GM18499 (cell line): ENCODE results near the gene USP48.
"Not testable (repeated sequence)": the region's sequence is repeated elsewhere in the genome, so short reads cannot be mapped to it uniquely, and the experiment has no call there.

ENCODE experiments used
- ATAC-seq: cut with Tn5 transposase; IDR thresholded peaks from one replicate; pipeline ENCODE4 v1.9.1; 2021; ENCODE audit warnings: moderate number of reproducible peaks; ENCODE audit not compliant: insufficient read depth, unreplicated experiment

The USP48 gene

DNA sequence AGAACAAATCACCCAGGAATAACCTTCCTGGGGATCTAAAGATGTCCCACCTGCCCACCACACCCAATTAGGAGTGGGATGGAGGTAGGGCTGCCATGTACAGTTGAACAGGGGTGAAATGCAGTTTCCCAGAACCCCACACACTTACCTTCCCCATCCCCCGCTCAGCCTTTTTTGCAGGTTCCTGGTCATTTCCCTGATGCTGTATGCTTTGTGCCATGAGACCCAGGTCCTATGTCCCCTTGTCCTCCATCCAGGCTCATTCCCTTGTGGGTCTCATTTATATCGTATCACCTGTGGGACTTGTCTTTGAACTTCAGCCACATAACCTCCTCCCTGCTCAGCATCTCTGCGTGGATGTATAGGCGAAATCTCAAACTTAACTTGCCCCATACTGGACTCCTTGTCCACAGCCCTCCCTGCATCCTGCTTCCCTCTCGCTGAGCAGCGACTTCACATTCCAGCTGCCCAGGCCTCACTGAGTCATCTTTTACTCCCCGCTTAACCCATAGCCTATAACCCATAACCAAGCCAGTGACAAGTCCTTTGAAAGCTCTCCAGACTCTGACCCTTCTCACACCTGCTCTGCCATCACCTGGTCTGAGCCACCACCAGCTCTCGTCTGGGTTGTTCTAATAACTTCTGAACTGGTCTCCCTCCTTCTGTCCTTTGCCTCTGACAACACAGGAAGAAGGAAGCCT lies 33.8 kb upstream of the USP48 start:
- no peak for ATAC-seq

DNA sequence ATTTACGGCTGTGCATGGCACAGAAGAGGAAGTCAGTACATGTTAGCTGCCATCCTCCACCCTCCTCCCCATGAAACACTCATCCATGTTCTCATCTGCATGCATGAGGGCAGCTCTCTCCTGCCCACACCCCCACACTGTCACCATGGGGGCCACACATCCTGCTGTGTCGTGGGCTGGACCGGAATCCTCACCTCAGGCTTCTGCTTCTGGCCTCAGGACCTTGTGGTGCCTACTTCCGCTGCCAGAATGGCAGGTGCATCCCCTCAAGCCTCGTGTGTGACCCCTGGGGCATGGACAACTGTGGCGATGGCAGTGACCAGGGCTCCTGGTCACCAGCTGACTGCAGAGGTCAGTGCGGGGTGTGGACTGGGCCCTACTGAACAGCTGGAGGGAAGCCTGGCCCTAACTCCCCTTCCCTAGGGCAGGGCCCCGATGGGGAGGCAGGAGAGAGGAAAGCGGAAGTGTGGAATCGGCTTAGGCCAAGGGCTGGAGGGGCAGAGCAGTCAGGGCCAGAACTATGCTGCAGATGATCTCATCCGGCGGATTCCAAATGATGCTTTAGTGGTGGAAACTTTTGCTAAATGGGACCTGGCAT lies 32.9 kb upstream of the USP48 start:
- no peak for ATAC-seq

DNA sequence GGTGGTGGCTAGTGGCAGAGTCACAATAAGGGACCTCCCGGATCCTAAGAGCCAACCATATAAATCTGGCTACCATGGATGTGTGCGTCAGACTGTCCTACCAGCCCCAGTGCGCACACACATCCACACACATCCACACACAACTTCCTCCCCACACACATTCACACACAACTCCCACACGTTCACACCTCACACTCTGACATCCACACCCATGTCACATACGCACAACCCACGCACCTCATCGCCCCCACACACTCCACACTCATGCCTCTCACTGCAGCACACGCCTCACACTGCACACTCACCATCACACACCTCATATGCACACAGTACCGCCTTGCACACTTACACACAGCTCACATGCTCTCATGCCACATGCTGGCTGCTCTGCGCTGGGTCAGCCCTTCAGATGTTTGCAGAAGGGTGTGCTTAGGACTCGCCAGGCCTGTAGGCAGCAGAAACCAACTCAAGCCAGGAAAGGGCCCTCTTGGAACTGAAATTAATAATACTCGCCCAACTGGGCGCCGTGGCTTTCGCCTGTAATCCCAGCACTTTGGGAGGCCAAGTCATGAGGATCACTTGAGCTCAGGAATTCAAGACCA lies 32.1 kb upstream of the USP48 start:
- ATAC-seq: no peak

DNA sequence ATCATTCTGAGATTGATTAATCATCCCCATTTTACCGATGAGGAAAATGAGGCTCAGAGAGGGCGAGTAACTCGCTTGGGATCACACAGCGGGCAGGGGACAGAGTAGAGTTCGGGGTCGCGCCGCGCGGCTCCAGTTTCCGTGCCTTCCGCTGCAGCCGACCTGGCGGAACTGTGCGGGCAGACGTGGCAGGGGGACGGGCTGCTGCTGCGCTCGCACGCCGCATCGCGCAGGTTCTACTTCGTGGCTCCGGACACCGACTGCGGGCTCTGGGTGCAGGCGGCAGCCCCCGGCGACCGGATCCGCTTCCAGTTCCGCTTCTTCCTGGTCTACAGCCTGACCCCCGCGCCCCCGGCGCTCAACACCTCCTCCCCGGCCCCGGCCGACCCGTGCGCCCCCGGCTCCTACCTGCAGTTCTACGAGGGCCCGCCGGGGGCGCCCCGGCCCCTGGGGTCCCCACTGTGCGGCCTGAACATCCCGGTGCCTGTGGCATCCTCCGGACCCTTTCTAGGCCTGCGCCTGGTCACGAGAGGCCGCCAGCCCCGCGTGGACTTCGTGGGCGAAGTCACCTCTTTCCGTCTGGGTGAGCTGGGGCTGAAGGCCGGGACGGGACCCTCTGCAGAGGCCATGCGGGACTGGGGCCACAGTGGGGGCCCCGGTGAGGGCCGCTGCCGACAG lies 31.4 kb upstream of the USP48 start:
- ATAC-seq: no peak

DNA sequence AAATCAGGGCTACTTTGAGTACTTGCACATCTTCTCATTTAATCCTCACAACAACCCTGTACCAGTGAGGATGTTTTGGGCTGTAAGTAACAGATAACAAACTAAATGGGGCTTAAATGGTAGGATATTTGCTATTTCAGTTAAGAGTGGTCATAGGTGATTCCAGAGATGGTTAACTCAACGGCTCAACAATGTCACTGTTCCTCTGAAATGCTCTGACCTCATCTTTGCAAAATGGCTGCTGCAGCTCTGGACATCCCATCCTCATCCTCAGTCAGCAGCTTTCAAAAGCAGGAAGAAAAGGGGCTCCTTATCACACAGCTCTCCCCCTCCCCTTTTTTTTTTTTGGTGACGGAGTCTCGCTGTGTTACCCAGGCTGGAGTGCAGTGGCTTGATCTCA lies 30.6 kb upstream of the USP48 start:
- ATAC-seq: no peak

DNA sequence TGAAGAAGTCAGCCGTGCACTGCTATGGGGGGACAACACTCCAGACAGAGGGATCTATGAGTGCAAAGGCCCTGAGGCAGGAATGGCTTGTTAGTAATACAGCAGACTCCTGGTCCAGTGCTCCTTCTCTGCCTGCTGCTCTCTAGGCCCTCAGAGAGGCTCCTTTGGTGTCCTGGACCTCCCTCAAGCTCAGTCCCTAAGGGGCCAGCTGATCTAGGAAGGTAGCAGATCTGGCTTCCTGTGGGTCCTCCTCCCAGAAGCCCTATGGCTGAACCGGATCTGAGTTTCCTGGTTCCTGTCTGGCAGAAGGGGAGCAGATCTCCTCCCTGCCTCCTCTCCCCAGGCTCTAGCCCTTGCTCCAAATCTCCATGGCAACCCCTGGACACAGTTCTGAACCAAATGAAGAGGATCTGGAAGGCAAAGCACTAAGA lies 28.9 kb upstream of the USP48 start, which contains the start of gene LDLRAD2:
Gene LDLRAD2 (plus strand): TSS at position 391 of the 431 bp plus-strand sequence. CDS start 187 bp downstream, outside the sequence.
- ATAC-seq: no peak

DNA sequence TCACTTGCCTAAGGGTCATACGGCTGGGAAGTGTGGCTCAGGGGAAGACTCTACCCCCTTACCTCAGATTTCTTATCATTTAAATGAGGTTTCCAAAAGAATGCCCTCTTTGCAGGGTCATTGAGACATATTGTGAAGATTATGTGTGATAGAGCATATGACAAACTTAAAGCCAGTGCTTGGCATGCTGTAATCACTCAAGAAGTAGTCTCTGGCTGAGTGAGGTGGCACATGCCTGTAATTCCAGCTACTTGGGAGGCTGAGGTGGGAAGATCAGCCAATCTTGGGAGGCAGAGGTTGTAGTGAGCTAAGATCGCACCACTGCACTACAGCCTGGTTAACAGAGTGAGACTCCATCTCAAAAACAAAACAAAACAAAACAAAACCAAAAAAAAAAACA lies 21.6 kb upstream of the USP48 start:
- ATAC-seq: no peak

DNA sequence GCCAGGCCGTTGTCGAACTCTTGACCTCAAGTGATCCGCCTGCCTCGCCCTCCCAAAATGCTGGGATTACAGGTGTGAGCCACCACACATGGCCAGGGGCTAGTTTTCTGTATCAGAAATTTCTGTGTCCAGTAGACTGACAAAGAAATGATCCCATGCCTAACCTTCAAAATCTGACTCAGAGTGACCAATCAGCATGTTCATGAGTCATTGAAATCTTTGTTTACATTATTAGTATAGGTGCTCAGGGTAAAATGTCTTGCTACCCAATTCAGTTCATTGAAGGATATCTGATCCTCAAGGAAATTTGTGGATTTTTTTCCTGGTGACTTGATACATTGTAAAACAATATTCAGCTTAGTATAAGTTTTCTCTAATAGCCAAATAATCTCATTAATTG lies 18.2 kb upstream of the USP48 start:
- ATAC-seq: no peak

DNA sequence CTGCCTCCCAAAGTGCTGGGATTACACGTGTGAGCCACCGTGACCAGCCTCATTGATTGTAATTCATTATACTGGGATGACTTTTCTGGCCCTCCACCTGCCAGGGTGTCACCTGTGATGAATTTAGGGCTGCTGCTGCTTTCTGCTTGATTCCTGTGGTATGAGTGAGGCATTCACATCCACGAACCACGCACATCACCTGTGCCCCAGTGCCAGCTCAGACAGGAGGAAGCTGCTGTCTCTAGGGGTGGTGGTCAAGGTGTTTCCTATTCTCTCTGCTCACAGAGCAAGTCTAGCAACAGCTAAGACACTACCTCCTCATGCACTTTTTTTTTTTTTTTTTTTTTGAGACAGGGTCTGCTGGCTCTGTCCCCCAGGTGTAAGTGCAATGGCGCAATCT lies 16.8 kb upstream of the USP48 start:
- no peak for ATAC-seq

DNA sequence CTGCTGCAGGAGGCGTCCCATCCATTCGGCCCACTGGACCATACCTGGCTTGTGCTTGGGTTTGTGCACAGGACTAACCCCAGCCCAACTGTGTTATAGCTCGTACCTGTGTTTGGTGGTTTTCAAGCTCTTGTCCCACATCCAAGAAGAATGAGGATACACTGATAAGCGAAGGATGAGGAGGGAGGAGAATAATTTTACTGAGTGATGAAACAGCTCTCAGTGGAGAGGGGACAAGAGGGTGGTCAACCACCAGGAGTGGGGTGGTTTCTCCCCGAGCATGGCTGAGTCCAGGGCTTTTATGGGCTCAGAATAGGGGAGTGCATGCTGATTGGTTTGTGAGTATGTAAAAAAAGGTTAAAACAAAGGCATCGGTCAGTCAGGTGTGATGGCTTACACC lies 12.1 kb upstream of the USP48 start:
- ATAC-seq: no peak

DNA sequence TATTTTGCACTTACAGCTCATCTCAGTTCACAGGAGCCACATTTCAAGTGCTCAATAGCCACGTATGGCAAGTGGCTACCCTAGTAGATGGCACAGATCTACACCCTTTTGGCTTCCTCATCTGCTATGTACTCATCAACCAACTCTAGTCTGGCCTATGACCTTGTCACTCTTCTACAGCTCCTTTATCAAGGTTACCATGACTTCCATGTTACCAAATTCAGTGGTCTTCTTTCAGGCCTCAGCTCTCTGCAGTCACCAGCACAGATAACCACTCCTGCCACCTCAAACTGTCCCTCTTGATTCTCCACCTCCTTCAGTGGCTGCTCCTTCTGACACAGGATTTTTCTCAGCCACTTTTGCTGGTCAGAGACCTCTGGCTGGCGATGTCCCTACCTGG lies 11.7 kb upstream of the USP48 start:
- no peak for ATAC-seq

DNA sequence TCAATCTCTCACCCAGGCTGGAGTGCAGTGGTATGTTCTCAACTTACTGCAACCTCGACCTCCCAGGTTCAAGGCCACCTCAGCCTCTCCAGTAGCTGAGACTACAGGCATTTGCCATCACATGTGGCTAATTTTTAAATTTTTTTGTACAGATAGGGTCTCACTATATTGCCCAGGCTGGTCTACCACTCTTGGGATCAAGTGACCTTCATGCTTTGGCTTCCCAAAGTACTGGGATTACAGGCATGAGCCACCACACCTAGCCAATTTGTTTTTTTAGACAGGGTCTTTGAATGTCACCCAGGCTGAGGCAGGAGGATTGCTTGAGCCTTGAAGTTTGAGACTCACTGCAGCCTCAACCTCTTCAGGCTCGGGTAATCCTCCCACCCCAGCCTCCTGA lies 10.2 kb upstream of the USP48 start:
- ATAC-seq: no peak

DNA sequence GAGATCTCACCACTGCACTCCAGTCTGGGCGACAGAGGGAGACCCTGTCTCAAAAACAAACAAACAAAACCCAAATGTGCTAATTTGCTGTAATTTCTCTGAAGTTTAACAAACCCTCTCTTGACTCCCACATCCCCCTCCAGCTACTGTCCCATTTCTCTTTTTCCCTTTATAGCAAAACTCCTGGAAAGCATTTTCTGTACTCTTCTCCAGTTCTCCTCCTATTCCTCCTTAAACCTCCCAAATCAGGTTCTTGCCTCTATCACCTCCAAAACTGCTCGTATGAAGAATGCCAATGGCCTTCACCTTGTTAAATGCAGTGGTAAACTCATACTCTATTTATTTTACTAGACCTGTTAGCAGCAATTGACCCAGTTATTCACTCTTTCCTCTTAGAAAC lies 3.7 kb upstream of the USP48 start:
- ATAC-seq: no peak

DNA sequence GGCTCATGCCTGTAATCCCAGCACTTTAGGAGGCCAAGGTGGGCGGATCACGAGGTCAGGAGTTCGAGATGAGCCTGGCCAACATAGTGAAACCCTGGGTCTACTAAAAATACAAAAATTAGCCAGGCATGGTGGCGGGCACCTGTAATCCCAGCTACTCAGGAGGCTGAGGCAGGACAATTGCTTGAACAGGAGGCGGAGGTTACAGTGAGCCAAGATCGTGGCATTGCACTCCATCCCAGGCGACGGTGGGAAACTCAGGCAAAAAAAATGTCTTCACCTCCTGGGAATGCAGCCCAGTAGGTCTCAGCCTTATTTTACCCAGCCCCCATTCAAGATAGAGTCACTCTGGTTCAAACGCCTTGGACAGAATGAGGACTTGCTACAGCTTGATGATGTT lies 2.8 kb upstream of the USP48 start:
- ATAC-seq: not testable (repeated sequence)

DNA sequence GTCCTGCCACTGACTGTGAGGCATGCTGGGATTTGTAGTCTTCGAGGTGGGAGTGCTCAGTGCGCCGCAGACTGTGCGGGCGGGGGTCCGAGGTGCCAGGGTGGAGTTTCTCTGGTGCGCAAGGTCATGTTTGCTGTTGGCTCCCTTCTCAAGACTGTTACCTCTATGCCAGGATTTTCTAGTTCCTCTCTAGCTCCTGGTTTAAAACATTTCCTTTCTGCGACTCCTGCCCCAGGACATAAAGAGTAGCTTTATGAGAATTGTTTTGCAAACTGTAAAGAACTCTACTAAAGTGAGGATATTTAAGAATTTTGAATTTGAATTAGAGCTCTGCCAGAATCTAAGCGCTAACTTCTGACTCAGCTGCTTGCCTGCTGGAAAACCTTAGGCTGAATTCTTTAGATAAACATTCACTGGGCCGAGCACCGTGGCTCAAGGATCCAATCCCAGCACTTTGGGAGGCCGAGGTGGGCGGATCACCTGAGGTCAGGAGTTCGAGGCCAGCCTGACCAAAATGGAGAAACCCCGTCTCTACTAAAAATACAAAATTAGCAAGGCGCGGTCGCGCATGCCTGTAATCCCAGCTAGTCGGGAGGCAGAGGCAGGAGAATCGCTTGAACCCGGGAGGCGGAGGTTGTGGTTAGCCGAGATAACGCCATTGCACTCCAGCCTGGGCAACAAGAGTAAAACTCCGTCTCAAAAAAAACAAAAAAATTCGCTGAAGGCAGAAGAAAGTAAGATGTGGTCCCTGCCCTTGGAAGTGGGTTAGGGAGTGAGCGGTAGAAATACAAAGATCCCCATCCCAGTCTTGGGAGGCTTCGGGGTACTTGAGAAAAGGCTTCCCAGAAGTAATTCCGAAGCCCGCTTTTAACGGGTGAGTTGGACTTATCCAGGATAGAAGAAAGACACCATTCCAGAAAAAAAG lies 992 bp upstream of the USP48 start:
- no peak for ATAC-seq

DNA sequence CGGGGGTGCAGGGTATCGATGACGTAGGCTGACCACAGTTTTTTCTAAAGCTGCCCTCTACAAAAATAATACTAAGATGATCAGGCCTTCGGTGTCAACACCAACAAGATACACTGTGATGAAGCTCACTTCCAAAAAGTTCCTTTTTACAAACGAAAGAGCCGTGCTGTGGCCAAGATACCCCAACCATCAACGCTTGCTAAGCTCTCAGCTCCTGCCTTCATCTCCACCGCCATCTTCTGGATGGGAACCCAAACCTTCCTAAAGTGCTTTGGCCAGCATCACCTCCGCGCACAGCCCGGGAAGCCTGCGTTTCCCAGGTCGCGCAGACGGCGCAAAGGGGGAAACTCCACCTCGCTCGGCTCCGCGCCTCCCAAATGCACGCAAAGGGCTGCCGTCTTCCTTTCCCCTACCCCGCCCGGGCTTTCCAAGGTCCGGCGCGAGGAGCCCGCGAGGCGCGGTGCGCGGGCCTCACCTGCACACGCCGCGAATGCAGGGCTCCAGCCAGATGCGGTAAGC lies 541 bp downstream of the USP48 start:
- ATAC-seq: no peak

DNA sequence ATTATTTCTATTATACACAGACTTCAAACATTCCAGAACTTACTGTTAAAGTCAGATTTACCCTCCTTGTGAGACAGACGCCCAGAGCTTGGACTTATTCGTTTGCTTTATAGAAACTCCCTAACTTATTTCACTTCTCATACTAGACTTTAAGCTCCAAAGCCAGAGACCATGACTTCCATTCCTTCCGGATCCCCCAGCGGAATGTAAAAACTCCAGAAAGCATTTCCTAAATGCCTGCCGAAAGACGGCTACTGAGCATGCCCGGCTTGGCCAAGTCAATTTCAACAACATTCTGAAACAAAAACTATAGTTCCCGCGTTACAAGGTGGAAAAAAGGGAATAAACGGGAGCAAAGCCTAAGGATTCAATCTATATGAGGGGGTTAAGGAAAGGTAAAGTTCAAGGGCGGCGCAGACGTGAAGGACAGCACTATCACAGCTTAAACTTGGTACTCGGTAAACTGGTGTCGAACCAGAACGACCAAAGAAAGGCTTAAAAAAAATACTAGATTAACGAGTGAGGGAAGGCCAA lies 1.1 kb downstream of the USP48 start:
- ATAC-seq: no peak

DNA sequence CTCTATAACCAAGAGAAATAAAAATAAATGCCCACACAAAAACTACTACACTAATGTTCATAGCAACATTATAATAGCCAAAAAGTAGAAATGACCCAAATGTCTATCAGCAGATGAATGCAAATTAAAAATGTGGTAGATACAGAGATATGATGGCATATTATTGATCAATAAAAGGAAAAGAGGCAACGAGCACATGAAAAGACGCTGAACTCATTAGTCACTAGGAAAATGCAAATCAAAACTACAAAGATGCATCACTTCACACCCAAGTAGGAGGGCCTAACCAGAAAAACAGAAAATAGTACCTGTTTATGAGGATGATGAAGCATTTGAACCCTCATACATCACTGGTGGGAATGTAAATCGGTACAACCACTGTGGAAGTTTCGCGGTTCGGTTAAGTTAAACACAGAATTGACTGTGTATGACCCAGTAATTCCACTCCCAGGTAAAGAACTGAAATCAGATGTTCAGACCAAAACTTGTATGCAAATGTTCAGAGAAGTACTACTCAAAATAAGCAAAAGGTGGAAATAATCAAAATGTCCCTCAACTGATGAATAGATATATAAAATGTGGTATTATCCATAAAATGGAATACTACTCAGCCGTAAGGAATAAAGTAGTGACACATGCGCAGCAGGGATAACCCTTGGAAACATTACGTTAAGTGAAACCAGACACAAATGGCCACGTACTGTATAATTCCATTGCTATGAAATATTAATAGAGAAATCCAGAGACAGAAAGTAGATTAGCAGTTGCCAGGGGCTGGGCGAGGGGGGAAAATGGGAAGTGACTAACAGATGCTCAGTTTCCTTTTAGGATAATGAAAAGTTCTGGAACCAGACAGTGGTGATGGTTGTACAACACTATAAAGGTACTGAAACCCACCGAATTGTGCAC lies 3.1 kb downstream of the USP48 start:
- ATAC-seq: no peak

DNA sequence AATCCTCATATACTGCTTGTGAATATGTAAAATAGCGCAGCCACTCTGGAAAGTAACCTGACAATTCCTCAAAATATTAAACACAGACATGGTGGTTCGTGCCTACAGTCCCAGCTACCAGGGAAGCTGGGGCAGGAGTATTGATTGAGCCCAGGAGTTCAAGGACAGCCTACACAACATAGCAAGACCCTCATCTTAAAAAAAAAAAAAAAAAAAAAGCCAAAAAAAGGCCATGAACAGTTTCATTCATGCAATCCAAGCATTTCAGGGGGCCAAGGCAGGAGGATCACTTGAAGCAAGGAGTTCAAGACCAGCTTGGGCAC lies 4.6 kb downstream of the USP48 start:
- no peak for ATAC-seq
